Neural progenitor cell (in vitro differentiated cells): ENCODE data around the gene MYADM.

Source experiments
- CTCF ChIP-seq: fragments of 200-600 bp; sonication (generic); IDR thresholded peaks from 2 replicates; pipeline ENCODE4 v1.5.1; 2017; ENCODE audit warnings: antibody characterized with exemption, mild to moderate bottlenecking
- EZH2 ChIP-seq: fragments of 200-600 bp; sonication (generic); IDR thresholded peaks from 2 replicates; pipeline ENCODE4 v1.6.1; 2017; ENCODE audit warnings: antibody characterized with exemption, mild to moderate bottlenecking, moderate library complexity

- TF ChIP-seq EZH2 (no peak), CTCF (no peak)
Observed at GRCh38 chr19:53872762-53873161, 5.1 kb downstream of the MYADM start.
